CD4-positive, CD25-positive, alpha-beta regulatory T cell (primary cell): Measurements from ENCODE around the gene PAK5. TPM values are rescaled to one million over a fixed set of nuclear protein-coding genes. Genes with fewer than 3 reads are reported as not detected.

ENCODE experiments used
- ATAC-seq, 2 donors: fragments of 150-1000 bp; cut with Tn5 transposase; one replicate each; pipeline ENCODE4 v1.10.0; 2021; ENCODE audit warnings: low read depth in 2 of 2, moderate number of reproducible peaks in 2 of 2, moderate library complexity in 1 of 2
- DNase-seq, 3 donors: peaks; one replicate each; pipeline versions ENCODE4 v3.0.0 to v3.0.0-alpha.2; 2012 to 2022; ENCODE audit warnings: mixed read lengths in 1 of 3
- H3K27ac ChIP-seq: one replicate; pipeline ENCODE4 v1.7.0; 2013; ENCODE audit warnings: mild to moderate bottlenecking, low read length; ENCODE audit not compliant: insufficient read depth, poor library complexity, severe bottlenecking
- H3K27me3 ChIP-seq: one replicate; pipeline ENCODE4 v1.7.0; 2013; ENCODE audit warnings: low read length; ENCODE audit not compliant: control insufficient read depth, insufficient read depth
- H3K36me3 ChIP-seq: one replicate; pipeline ENCODE4 v1.7.0; 2013; ENCODE audit warnings: mild to moderate bottlenecking, low read length, moderate library complexity; ENCODE audit not compliant: control insufficient read depth, insufficient read depth
- H3K4me1 ChIP-seq: 2 replicates; pipeline ENCODE4 v1.7.0; 2013; ENCODE audit warnings: mild to moderate bottlenecking, low read length; ENCODE audit not compliant: insufficient read depth, control insufficient read depth, poor library complexity, severe bottlenecking
- H3K4me3 ChIP-seq: one replicate; pipeline ENCODE4 v1.7.0; 2013; ENCODE audit warnings: low read depth, mild to moderate bottlenecking, low read length, moderate library complexity
- H3K9me3 ChIP-seq, 2 experiments: 1 replicate in 1 of 2; 2 replicates in 1 of 2; pipeline ENCODE4 v1.7.0; 2013; ENCODE audit warnings: low read length in 2 of 2, mild to moderate bottlenecking in 1 of 2, moderate library complexity in 1 of 2; ENCODE audit not compliant: control insufficient read depth in 2 of 2
- H3K27ac Mint-ChIP-seq, 3 donors: one replicate each; pipeline ENCODE4 v1.8.0; 2020 to 2022; ENCODE audit warnings: mild to moderate bottlenecking in 3 of 3, mixed read lengths in 3 of 3, moderate library complexity in 2 of 3
- H3K27me3 Mint-ChIP-seq: one replicate; pipeline ENCODE4 v1.8.0; 2022; ENCODE audit warnings: mild to moderate bottlenecking, mixed read lengths
- H3K36me3 Mint-ChIP-seq: one replicate; pipeline ENCODE4 v1.8.0; 2020; ENCODE audit warnings: mixed read lengths
- H3K4me1 Mint-ChIP-seq, 4 donors: one replicate each; pipeline ENCODE4 v1.8.0; 2020 to 2022; ENCODE audit warnings: mixed read lengths in 4 of 4, mild to moderate bottlenecking in 1 of 4
- H3K4me3 Mint-ChIP-seq, 4 donors: one replicate each; pipeline ENCODE4 v1.8.0; 2020 to 2022; ENCODE audit warnings: mild to moderate bottlenecking in 4 of 4, mixed read lengths in 4 of 4, moderate library complexity in 3 of 4
- H3K9me3 Mint-ChIP-seq, 7 donors: one replicate each; pipeline ENCODE4 v1.8.0; 2020 to 2022; ENCODE audit warnings: mixed read lengths in 7 of 7, mild to moderate bottlenecking in 3 of 7, moderate library complexity in 2 of 7
- polyA plus RNA-seq, 4 donors: library from polyadenylated mRNA; unstranded; fragments of 300-500 nt; fragmentation: Illumina TruSeq; gene quantifications; one replicate each; pipeline ENCODE4 v1.2.3, GENCODE V29; 2021
- total RNA-seq: library from RNA; stranded (reverse); gene quantifications from one replicate; pipeline ENCODE4 v1.2.3, GENCODE V29; 2022

PAK5 gene
- total and polyA plus RNA-seq, 5 donors from 2014 or later, result not detected

- no peak for DNase-seq
- no peaks in the 10 kb centered on the region for H3K36me3 ChIP-seq
- H3K4me1 ChIP-seq, result no peaks in the 10 kb centered on the region
- ATAC-seq, result no peak
- H3K27ac ChIP-seq, result no peak overlapping the region
- H3K9me3 Mint-ChIP-seq, result peaks cover 0 to 8% (median 0%) of the 10 kb centered on the region in 7 donors
- no peak overlapping the region for H3K4me3 Mint-ChIP-seq
- no peaks in the 10 kb centered on the region for H3K27me3 Mint-ChIP-seq
- H3K36me3 Mint-ChIP-seq, result no peaks in the 10 kb centered on the region
- H3K27ac Mint-ChIP-seq, result no peak overlapping the region
- H3K9me3 ChIP-seq, result no peaks in the 10 kb centered on the region
- H3K4me1 Mint-ChIP-seq, result no peaks in the 10 kb centered on the region
- H3K27me3 ChIP-seq, result no peaks in the 10 kb centered on the region
- H3K4me3 ChIP-seq, result no peak overlapping the region
Measured at GRCh38 chr20:9852566-9852965, 13.7 kb upstream of the PAK5 start.

GRCh38 chr20:9839626-9840025 lies 750 bp upstream of the PAK5 start:
- Mint-ChIP-seq H3K27me3 (peaks cover 14% of the 10 kb centered on the region), H3K36me3 (no peaks in the 10 kb centered on the region), H3K27ac (no peak overlapping the region), H3K4me3 (no peak overlapping the region), H3K9me3 (peaks cover 0 to 9% (median 3%) of the 10 kb centered on the region in 7 donors), H3K4me1 (no peaks in the 10 kb centered on the region)
- Histone ChIP-seq H3K36me3 (no peaks in the 10 kb centered on the region), H3K27me3 (peaks cover 2% of the 10 kb centered on the region), H3K27ac (no peak overlapping the region), H3K4me3 (no peak overlapping the region), H3K9me3 (peaks cover 0 to 3% of the 10 kb centered on the region in 2 experiments), H3K4me1 (no peaks in the 10 kb centered on the region)
- DNase-seq, result no peak
- ATAC-seq, result no peak

GRCh38 chr20:9838035-9838377 lies 870 bp downstream of the PAK5 start:
- Histone ChIP-seq H3K36me3 (no peaks in the 10 kb centered on the region), H3K4me3 (no peak overlapping the region), H3K27ac (no peak overlapping the region), H3K4me1 (no peaks in the 10 kb centered on the region), H3K27me3 (peaks cover 2% of the 10 kb centered on the region), H3K9me3 (peaks cover 0 to 3% of the 10 kb centered on the region in 2 experiments)
- Mint-ChIP-seq H3K27me3 (peaks cover 14% of the 10 kb centered on the region), H3K27ac (no peak overlapping the region), H3K4me3 (no peak overlapping the region), H3K36me3 (no peaks in the 10 kb centered on the region), H3K4me1 (no peaks in the 10 kb centered on the region), H3K9me3 (peaks cover 0 to 9% (median 3%) of the 10 kb centered on the region in 7 donors)
- DNase-seq (no peak), ATAC-seq (no peak)

- ATAC-seq (no peak), DNase-seq (no peak)
- Histone ChIP-seq H3K36me3 (no peaks in the 10 kb centered on the region), H3K27me3 (peaks cover 2% of the 10 kb centered on the region), H3K4me1 (no peaks in the 10 kb centered on the region), H3K27ac (no peak overlapping the region), H3K4me3 (no peak overlapping the region), H3K9me3 (peaks cover 0 to 3% of the 10 kb centered on the region in 2 experiments)
- Mint-ChIP-seq H3K4me3 (no peak overlapping the region), H3K27ac (no peak overlapping the region), H3K4me1 (no peaks in the 10 kb centered on the region), H3K27me3 (peaks cover 14% of the 10 kb centered on the region), H3K36me3 (no peaks in the 10 kb centered on the region), H3K9me3 (peaks cover 0 to 9% (median 3%) of the 10 kb centered on the region in 7 donors)
Measured at GRCh38 chr20:9837634-9838033, 1.2 kb downstream of the PAK5 start.

- Mint-ChIP-seq H3K4me1 (no peaks in the 10 kb centered on the region), H3K27ac (no peak overlapping the region), H3K4me3 (no peak overlapping the region), H3K9me3 (peaks cover 0 to 6% (median 0%) of the 10 kb centered on the region in 7 donors), H3K36me3 (no peaks in the 10 kb centered on the region), H3K27me3 (peaks cover 14% of the 10 kb centered on the region)
- no peaks in the 10 kb centered on the region for H3K9me3 ChIP-seq
- H3K27ac ChIP-seq, result no peak overlapping the region
- no peaks in the 10 kb centered on the region for H3K4me1 ChIP-seq
- DNase-seq (no peak), ATAC-seq (no peak)
- H3K4me3 ChIP-seq, result no peak overlapping the region
- peaks cover 2% of the 10 kb centered on the region for H3K27me3 ChIP-seq
- H3K36me3 ChIP-seq, result no peaks in the 10 kb centered on the region
Measured at GRCh38 chr20:9835302-9835701, 3.6 kb downstream of the PAK5 start.

GRCh38 chr20:9831032-9831431 lies 7.8 kb downstream of the PAK5 start:
- ATAC-seq, result no peak
- Mint-ChIP-seq H3K4me1 (no peaks in the 10 kb centered on the region), H3K27ac (no peak overlapping the region), H3K36me3 (no peaks in the 10 kb centered on the region), H3K4me3 (no peak overlapping the region), H3K27me3 (no peaks in the 10 kb centered on the region), H3K9me3 (peaks cover 0 to 6% (median 1%) of the 10 kb centered on the region in 7 donors)
- no peaks in the 10 kb centered on the region for H3K27me3 ChIP-seq
- H3K4me3 ChIP-seq, result no peak overlapping the region
- H3K36me3 ChIP-seq, result no peaks in the 10 kb centered on the region
- H3K4me1 ChIP-seq, result no peaks in the 10 kb centered on the region
- no peak for DNase-seq
- H3K9me3 ChIP-seq, result no peaks in the 10 kb centered on the region
- H3K27ac ChIP-seq, result no peak overlapping the region

GRCh38 chr20:9829835-9830234 lies 9.0 kb downstream of the PAK5 start:
- H3K27me3 Mint-ChIP-seq, result no peaks in the 10 kb centered on the region
- H3K4me1 ChIP-seq, result no peaks in the 10 kb centered on the region

GRCh38 chr20:9817654-9818053 lies 21.2 kb downstream of the PAK5 start:
- Histone ChIP-seq H3K27me3 (no peaks in the 10 kb centered on the region), H3K4me3 (no peak overlapping the region), H3K27ac (no peak overlapping the region), H3K9me3 (no peaks in the 10 kb centered on the region), H3K36me3 (no peaks in the 10 kb centered on the region), H3K4me1 (no peaks in the 10 kb centered on the region)
- no peak for ATAC-seq
- Mint-ChIP-seq H3K27me3 (no peaks in the 10 kb centered on the region), H3K4me1 (no peaks in the 10 kb centered on the region), H3K36me3 (no peaks in the 10 kb centered on the region), H3K27ac (no peak overlapping the region), H3K9me3 (peaks cover 0 to 8% (median 3%) of the 10 kb centered on the region in 7 donors), H3K4me3 (no peak overlapping the region)
- DNase-seq, result no peak

More at GRCh38 chr20:9829835-9830234, 9.0 kb downstream of the PAK5 start:
- H3K27ac ChIP-seq, result no peak overlapping the region
- H3K4me3 Mint-ChIP-seq, result no peak overlapping the region
- ATAC-seq, result no peak
- H3K27me3 ChIP-seq, result no peaks in the 10 kb centered on the region
- no peak for DNase-seq
- H3K27ac Mint-ChIP-seq, result no peak overlapping the region
- no peaks in the 10 kb centered on the region for H3K4me1 Mint-ChIP-seq
- H3K36me3 Mint-ChIP-seq, result no peaks in the 10 kb centered on the region
- H3K4me3 ChIP-seq, result no peak overlapping the region
- H3K36me3 ChIP-seq, result no peaks in the 10 kb centered on the region
- H3K9me3 Mint-ChIP-seq, result peaks cover 0 to 3% (median 0%) of the 10 kb centered on the region in 7 donors
- no peaks in the 10 kb centered on the region for H3K9me3 ChIP-seq
